GM12892 (cell line): ENCODE measurements around the gene ABCC3.
A peak's percentile ranks its signal among the peaks of the same experiment; 100 is the strongest.

Experiments used
- DNase-seq: peaks from one replicate; pipeline ENCODE4 v3.0.0; 2011; ENCODE audit not compliant: insufficient read length
- FAIRE-seq: peaks from 2 replicates; lab custom pipeline; 2011; peaks lifted over from hg19 to GRCh38; lab: Jason Lieb, UNC
- POLR2A ChIP-seq: IDR thresholded peaks from 2 replicates; pipeline ENCODE4 v1.6.1; 2011; ENCODE audit warnings: low read depth, low read length, control low read depth
- POLR2AphosphoS5 ChIP-seq: IDR thresholded peaks from 2 replicates; pipeline ENCODE4 v1.6.1; 2011; ENCODE audit warnings: low read depth, low read length, control low read depth
- TAF1 ChIP-seq: IDR thresholded peaks from 2 replicates; pipeline ENCODE4 v1.6.1; 2011; ENCODE audit warnings: low read depth, mild to moderate bottlenecking, control low read depth, low read length, borderline replicate concordance

The ABCC3 gene

DNA sequence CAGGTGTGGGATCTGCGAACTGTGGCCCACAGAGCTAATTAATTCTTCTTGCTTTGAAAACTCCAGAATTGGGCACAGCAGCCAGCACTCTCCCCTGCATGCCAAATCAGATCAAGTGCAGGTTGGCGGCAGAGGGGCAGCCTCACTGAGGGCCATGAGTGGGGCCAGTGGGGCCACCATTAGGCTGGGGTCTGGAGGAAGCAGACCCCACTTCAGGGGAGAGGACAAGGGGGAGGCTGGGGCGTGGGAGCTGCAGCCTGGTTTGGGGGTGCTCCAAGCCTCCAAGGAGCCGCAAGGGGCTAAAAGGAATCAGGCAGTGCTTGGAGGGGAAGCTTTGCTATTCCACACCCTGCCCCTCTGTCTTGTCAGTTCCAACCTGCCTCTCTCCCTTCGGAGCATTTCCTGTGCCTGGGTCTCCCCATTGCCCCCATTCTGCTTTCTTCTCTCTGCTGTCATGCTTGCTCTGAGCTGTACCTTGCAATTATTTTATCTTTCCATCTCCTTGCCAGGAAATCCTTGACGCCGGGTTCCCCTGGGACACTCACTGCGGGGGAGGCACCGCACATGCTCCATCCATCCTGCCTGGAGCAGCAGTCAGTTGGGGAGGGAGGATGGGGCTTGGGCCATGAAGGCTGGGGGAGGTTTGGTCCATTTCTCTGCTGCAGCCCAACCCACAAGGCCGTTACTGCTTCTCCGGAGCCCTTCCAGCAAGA lies 3.3 kb upstream of the ABCC3 start:
- TF ChIP-seq TAF1 (no peak), POLR2AphosphoS5 (no peak), POLR2A (no peak)
- DNase-seq (no peak), FAIRE-seq (no peak)

- TF ChIP-seq POLR2A, result no peak
- TF ChIP-seq TAF1, result no peak
- TF ChIP-seq POLR2AphosphoS5, result no peak
- DNase-seq (no peak), FAIRE-seq (peak; percentile 33)
Observed at GRCh38 chr17:50631908-50632571, 2.6 kb upstream of the ABCC3 start.

GRCh38 chr17:50632637-50633036 lies 2.0 kb upstream of the ABCC3 start:
- peak; percentile 22; the same call in 1 of the 2 replicates for TF ChIP-seq POLR2A
- TF ChIP-seq TAF1, result no peak
- no peak for DNase-seq
- peak; percentile 67 for FAIRE-seq

DNA sequence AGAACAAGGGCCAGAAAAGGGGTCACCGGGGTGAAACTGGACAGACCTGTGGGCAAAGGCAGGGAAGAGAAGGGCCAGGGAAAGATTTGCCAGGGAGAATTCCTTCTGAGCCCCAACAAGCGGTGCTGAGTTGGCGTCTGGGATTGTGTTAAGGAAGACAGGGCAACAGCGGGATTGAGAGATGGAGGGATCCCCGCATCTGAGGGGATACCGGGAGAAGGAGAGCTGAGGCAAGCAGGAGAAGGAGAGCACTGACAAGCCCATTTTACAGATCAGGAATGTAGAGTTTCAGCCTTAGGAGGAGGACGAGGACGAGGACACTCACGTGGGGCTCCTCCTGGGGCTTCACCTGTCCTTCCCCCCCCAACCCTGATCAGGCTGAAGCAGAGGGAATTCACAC lies 998 bp upstream of the ABCC3 start:
- no peak for FAIRE-seq
- no peak for DNase-seq
- TF ChIP-seq TAF1, result no peak
- no peak for TF ChIP-seq POLR2AphosphoS5
- no peak for TF ChIP-seq POLR2A

GRCh38 chr17:50634915-50635731 lies 442 bp downstream of the ABCC3 start:
- no peak for FAIRE-seq
- TF ChIP-seq POLR2A, result no peak
- no peak for TF ChIP-seq POLR2AphosphoS5
- no peak for TF ChIP-seq TAF1
- no peak for DNase-seq

DNA sequence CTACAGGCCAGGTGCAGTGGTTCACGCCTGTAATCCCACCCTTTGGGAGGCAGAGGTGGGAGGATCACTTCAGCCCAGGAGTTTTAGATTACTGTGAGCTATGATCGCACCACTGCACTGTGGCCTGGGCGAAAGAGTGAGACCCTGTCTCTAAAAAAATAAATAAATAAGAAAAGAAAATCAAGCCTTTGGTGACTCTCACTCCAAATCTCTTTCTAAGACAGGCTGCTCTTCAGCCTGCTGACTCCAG lies 976 bp downstream of the ABCC3 start:
- DNase-seq (no peak), FAIRE-seq (no peak)
- no peak for TF ChIP-seq POLR2AphosphoS5
- TF ChIP-seq TAF1, result no peak
- no peak for TF ChIP-seq POLR2A

DNA sequence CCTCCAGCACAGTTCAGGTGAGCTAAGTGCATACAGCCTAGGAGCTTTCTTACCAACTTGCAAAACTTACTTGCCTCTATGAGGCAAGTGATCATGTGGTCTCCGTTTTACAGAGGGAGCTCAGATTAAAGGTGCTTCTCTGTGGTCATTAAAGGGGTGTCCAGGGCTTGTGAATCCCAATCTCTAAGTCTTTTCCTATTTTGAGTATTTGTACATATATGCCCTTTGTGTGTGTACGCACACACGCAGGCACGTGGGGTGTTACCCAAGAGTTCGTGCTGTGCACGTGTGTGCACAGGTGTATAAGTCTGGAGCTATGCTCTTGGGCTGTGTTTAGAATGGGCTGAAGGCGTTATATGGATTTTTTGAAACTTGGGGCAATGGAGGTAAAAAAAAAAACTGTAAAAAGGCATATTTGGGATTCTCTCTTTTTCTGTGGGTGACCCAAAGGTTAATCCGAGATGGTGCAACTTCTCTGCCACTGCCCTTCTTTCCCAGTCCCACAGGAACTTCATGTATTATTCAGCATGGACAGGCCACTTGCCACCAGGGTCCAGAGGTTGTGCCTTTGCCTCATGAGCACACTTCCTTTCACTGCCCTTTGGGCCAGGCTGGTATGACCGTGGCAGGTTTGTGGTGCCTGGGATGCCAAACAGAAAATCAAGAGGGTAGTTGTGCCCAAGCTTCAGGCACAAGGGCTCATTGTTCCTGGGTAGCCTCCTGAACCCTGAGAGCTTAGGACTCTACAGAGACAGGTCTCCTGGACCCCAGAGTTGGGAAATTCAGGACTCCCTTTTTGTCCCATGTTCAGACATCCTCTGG lies 1.5 kb downstream of the ABCC3 start:
- TF ChIP-seq POLR2AphosphoS5 (no peak), POLR2A (no peak), TAF1 (no peak)
- FAIRE-seq (no peak), DNase-seq (no peak)

GRCh38 chr17:50636804-50637195 lies 2.1 kb downstream of the ABCC3 start:
- DNase-seq, result no peak
- FAIRE-seq, result no peak
- TF ChIP-seq POLR2AphosphoS5 (no peak), TAF1 (no peak), POLR2A (no peak)

DNA sequence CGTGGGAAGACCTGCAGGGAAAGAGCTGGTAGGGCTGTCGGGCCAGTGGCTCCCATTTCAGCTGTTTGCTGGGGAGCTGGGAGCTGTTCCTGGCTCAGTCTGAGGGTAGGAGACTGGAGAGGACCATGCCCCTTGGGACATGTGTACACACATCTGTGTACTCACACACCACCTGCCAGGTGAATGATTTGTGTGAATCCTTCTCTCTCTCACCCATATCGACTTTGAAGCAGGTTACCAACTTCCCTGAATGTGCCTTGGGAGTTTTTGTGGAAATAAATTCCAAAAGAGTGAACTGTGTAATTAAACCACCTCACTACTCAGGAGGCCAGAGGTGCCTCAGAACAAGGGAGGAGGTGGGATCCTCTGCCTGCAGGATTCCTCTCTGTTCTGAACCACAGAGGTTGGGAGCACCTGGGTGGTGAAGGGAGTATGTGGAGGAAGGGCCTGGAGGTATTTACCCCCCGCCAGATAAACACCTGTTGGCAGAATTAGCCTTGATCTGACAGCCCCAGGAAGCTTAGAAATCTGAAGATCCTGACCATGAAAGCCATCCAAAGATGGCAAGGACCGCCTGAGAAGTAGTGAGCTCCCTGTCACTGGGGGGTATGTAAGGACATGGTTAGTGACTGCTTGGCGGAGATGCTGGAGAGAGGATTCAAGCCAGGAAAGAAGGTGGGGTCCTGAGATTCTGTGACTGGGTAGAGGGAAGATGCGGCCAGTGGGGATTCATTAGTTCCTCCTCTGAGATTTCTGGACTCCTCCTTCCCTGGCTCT lies 3.3 kb downstream of the ABCC3 start:
- TF ChIP-seq POLR2A (no peak), POLR2AphosphoS5 (no peak), TAF1 (no peak)
- no peak for DNase-seq
- no peak for FAIRE-seq

DNA sequence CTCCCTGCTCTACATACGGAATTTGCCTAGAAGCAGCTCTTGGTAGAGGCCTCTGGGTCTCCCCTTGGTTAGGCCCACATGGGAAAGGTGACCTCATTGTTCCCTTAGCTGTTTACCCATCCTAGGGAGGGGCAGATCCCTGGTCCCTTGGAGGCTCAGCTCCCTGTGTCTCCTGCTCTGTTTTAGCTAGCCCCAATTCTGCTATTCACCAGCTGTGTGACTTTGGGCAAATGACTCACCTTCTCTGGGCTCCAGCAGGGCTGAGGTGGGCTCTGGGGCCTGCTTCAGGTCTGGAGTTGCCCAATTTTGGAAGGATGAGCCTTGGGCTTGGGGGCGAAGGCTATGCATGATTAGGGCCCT lies 3.9 kb downstream of the ABCC3 start:
- DNase-seq (no peak), FAIRE-seq (no peak)
- no peak for TF ChIP-seq POLR2A
- TF ChIP-seq POLR2AphosphoS5, result no peak
- no peak for TF ChIP-seq TAF1
